MV-4-11 (cell line): Measurements from ENCODE around the gene PCP4.

Experiments used
- DNase-seq: peaks from one replicate; lab custom pipeline; 2025; lab: John Stamatoyannopoulos, UW

PCP4 gene

DNA sequence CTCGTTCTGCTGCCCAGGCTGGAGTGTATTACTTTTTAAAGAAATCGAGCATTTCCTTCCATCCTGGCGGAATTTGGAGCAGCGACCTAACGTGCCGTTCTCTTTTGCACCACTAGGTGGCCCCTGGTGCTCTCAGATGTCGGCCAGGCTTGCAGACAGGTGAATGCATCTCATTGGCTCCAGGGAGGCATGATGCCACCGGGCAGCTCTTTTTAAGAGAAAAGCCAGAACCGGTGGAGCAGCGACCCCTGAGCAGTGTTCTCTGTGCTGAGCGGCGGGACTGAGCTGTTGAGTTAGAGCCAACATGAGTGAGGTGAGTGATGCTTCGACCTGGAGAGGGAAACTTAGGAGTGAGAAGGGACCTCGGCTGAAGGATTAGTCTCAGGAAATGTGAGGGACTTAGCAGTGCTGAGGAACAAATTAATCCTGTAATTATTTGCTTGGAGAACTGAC is at the start of gene PCP4:
PCP4 (plus strand) TSS at position 241 of the 453 bp plus-strand sequence; CDS start at position 305, 64 bp downstream.
- peak; percentile 5 for DNase-seq

DNA sequence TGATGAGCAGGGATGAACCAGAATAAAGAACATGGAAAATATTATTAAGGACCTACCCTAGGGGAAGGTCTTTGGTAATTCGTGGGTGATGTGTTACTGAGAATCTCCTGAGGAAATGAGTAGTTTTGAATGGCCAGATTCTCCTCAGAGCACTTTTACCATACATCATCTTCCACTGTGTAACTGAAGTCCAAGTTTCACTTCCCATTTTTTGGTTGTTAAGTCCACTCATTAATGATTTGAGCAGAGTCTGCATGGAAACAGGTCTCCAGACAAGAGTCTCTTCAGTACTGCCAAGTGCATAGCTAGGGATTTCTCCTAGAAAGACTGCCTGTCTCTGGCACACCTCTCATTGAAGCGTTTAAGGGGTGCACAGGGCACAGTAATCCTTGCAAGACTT is 48.7 kb upstream of the PCP4 start:
- peak; percentile 56 for DNase-seq

DNA sequence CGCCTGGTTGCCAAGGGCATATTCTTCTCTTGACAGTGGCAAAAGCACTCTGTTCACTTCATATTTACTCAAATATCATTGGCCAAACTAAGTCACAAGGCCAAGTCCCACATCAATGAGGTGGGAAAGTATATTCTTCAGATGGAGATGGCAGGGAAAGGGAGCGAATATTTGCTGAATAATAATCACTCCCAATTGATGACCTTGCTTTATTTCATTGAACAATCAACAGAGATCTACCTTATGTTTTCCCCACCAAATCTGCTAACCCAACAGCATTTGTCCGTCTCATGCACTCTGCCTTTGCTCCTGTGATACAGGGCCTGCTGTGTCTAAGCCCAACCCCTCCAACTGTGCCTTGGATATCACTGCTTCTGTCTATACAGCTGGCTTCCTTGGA is 45.2 kb upstream of the PCP4 start:
- no peak for DNase-seq

DNA sequence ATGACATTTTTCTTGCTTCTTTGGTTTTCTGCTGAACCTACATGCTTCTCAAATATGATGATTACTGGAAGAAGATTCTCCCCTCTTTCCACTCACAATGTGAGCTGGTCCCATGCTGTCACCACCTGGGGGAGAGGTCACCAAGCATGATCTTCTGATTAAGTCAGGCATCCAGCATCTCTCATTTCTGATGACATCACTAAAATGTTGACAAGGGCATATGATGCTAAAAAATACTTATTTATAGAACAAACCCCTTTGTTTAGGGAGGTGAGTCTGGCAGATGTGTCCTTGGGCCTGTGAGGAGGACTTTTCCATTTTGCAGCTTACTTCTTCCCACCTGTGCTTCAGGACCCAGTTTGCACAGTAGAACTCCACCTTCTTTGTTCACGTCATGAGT is 42.0 kb upstream of the PCP4 start:
- DNase-seq = no peak

DNA sequence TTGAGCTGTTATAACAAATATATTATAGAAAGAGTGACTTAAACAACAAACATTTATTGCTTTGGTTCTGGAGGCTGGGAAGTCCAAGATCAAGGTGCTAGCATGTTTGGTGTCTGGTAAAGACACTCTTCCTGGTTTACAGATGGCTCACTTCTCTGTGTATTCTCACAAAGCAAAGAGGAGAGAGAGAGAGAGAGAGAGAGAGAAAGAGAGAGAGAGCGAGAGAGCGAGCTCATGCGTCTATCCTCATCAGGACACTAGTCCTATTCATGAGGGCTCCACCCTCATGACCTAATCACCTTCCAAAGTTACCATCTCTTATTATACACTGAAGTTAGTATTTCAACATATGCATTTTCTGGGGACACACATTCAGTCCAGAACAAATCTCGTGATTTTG is 32.7 kb upstream of the PCP4 start:
- no peak for DNase-seq

DNA sequence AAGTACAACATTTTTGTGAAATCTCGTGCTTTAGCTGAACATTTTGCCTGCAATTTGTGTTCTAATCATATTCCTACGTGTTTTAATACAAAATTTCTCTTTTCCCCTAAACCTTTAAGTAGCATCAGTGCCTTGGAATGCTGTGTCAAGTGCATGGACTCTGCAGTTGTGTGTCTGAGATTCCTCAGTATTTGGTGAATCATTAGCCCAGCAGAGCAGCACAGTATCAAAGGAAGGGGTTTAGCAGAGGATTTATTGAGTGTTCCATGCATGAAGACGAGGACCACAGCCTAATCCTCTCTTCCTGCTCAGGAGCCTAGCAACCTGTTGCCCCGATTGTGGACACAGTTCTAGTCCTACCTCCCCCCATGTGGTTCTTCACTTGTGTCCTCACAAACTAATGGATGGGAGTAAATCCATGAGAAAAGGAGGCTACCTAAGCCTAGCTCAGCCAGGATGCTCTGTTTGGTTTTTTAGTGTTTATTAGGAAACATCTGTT is 29.3 kb upstream of the PCP4 start:
- DNase-seq = no peak

DNA sequence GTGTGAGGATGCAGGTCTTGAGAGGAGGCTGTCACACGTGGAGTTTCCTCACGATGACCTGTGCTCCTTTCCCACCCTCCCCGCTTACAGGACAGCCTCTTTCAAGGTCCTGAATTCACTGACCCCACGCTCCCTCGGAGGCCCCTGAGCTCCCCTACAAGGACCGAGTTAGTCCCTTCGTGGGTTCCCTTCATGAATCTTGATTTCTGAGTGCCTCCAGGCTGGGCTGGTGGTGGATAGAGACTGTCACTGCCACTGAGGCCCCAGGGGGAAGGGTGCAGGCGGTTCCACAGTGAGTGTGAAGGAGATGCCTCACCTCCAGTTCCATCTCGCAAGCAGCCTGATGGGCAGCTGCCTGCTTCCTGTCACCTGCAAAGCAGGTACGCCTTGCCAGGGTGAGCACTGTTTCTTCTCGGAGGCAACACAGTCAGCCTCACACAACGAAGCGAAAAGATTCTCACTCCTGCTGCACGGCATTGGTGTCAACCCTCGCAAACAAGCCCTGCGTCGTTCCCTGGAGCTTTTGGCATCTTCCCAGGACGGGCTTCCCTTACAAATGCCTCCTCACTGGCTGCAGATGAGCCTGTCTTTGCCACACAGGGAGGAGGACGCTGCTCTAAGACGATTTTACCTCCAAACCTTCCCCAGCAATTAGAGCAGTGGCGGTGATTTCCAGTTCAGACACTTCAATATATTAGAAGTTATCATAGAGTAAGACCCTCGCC is 26.7 kb upstream of the PCP4 start:
- no peak for DNase-seq

DNA sequence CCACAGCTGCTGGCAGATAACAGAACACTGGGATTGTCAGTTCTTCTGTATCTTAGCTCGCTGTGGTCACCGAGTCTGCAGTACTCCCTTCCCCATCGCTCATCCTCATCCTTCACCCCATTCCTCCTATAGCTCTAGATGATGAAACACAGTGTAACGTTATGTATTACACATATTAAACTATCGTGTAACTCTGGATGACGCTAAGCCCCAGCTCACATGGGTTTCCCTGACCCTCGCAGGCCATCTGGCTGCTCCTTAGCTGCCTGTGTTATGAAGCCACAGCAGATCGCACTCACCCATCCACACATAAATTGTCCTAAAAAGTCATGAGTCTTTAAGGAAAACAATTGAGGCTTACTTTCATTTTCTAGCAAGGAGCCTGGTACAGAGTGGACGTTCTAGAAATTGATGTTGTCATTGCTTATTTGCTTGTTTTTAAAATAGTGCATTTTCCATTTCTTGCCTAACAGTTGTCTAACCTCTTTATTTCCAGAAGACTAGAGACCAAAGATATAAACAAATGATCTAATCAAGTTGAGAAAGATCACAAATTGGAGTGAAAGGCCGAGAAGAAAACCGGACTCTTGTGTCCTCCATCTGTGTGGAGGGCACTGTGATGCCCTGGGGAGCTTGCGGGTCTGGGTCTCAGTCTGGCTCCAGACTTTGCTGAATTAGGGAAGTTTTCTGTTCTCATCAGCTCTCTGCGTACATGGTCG is 24.3 kb upstream of the PCP4 start:
- DNase-seq = no peak

DNA sequence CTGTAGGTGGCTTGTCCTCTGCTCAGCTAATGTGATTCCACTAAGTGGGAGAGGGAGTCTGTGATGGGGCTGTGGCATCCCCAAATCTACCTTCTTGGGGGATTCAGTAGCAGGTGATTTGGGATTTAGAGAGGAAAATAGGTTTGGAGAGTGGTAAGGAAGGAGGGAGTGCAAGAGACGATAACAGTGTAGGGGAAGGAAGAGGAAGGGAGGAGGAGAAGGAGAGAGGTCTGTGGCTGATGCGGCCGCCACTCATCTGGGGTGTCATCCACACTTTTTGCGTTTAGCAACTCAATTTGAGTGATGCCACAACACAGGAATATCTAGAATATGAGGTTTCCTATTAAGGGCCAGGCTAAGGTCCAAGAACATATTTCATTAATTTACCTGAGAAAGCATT is 23.8 kb upstream of the PCP4 start:
- no peak for DNase-seq

DNA sequence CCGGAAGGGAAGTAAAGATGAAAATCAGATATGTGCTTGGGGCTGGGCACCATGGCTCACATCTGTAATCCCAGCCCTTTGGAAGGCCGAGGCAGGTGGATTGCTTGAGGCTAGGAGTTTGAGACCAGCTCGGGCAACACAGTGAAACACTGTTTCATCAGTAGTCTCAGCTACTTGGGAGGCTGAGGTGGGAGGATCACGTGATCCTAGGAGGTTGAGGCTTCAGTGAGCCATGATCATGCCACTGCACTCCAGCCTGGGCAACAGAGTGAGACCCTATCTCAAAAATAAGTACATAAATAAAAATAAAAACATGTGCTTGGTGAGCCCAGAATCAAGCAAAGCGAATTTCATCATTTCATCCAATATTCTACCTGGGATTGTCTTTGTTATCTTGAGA is 23.3 kb upstream of the PCP4 start:
- no peak for DNase-seq

DNA sequence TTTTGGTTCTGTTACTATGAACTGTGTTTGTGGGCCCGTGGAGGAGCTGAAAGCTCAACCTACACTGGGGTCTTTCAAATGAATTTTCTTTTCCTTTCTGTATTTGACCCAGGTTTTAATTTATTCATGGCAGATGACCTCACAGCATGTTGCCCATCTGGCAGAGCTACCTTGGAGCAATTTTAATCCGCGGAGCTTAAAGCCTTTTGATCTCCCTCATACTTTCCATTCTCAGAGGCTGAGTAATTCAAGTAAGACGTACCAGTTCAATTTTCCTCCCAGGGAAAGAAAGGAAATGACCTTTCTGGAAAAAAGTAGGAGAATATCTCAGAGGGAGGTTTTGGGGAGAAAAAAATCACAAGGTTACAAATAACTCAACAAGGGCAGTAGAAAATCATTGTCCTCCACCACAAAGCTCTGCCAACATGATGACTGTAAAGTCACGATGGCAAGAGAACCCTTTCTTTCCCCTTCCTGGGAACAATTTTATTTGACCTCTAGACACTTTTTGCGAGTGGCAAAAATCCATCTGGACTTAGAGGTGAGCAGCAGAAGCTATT is 21.6 kb upstream of the PCP4 start:
- no peak for DNase-seq

DNA sequence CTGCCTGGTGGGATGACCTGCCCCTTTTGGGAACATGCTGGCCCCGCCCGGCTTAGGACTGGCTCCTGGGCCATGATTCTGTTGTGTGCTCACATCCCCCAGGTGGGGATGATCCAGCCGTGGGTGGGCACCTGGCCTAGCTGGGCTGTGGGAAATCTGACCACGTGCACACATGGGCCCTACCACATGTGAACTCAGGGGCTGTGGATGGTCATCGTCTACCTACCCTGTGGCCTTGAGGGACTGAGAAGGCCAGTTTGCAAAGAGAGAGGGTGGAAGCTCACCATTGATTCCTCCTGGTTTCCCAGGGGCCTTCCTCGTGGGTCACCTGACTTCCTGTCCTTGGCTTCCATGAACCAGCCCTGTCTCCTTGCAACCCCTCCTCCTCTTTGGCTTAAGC is 19.4 kb upstream of the PCP4 start:
- no peak for DNase-seq

DNA sequence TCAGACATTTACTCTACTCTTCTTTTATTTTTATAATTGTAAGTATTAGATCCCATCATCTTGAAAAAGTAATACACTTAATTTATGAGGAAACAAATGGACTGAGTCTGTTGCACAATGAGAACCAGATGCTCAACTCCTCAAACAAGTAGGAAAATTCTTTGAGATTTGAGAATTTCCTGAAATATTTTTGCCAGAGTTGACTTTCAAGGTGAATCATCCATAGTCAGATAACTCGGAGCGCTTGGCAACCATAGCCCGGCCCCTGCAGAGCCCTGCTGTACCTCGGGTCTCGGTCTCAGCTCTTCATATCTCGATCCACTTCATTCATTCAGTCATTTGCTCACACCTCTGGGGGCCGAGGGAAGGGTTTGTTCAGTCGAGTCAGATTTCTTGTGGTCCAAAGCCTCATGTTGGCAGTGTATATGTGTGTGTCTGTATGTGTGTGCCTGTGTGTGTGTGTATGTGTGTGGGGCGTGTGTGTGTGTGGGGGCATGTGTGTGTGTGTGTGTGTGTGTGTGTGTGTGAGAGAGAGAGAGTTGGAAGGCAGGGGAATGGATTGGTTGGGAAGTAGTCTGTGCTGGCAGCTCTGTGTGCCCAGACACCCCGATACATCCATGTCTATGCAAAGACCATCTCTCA is 18.1 kb upstream of the PCP4 start:
- no peak for DNase-seq

DNA sequence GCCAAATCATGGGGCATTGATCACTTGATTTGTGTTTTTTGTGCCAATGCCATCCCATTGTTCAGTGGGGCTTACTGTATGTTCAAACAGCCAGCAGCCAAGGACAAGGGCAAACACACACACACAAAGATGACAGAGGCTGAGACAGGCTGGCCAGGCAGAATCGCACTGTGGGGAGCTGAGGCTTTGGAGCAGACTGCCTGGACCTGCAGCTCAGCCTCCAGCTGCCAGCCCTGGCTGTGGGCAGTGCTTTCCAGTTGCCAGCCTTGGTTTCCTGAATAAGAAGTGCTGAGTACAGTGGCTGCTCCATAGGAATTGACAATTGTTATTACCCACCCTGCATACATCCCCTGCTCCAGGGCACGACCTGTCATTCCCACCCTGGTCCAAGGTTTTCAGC is 16.9 kb upstream of the PCP4 start:
- no peak for DNase-seq

DNA sequence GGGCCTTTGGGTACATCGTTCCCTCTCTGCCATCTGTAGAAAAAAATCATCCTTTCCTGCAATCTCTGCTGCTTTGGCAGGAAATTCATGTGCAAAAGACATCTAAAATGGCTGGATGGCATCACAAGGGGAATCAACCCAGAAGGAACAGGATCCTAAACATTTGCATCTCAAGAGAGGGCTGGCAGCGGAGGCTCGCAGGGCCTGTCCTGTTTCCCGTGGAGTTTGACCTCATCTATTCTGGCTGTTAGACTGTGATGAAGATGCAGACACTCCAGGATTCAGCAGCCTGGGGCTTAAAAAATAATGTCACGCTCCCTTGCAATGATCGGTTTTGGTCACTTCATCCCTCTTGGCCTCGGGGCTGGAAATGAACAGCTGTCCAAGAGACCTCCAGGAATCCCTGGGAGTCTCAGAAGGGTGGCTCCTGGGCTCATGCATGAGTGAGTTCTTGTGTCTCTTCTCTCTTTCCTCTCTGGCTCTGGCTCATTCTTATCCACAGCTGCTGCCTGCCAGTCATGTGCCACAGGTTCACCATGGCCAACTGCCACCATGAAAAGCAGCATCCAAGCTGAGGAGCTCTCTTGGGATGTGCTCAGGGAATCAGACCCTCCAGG is 16.1 kb upstream of the PCP4 start:
- no peak for DNase-seq

DNA sequence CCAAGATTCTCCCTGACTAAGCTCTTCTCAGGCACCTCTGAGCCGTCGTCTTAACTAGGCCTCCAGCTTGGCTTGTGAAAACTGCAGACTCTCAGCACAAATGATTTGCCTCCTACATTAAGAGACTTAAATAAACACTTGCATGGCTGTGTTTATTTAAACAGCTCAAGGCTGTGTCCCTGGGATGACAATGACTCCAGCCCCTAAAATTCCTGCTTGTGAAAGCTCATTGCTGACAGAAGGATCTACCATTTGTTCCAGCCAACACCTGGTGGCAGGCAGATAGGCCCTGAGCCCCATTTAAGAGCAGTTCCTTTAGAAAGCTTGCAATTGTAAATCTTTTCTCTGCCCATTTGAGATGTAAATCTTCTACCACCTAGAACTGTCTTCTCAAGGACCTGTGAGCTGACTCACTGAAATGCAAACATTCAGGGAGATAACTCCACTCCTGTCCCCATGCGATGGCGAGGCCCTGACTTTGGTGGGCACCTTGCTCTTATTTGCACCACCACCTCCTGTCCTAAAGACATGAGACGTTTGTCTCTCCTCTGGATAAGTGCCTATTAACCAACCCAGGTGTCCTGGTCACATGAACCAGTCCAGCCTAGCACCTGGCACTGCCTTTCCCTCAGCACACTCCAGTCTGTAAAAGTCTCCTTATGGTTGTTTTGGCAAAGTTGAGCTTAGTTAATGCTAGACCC is 15.1 kb upstream of the PCP4 start:
- DNase-seq = no peak

DNA sequence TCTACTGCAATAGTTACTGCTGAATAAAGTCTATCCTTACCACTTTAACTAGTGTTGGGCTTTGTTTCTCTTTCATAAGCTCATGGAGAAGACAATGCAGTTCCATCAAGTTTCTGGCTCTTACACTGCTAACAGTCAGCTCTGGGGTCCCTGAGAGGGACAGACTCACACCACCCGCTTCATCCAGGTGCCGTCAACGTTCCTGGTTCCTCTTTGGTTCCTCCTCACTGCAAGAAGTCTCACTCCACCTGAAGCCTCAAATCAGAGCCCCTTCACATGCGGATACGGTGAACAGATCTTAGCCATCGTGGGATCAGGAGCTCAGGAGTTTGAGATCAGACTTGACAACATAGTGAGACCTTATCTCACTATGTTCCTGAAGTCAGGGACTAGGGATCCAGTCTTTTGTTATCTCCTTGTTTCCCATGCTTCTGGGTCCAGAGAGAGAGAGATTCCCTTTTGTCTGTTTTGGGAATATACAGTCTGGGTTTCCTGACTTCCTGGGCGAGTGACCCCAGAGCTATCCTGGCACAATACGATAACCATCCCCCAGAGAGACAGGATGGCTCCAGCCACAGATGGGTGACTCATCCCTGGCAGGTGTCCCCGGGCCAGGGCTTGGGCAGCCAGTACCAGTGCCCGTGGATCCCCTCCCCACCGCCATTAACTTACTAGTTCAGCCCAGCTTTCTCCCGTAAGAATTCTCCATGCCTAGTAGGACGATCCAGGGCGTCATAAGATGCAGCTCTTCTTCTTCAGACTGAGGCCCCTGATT is 14.3 kb upstream of the PCP4 start:
- DNase-seq = no peak

DNA sequence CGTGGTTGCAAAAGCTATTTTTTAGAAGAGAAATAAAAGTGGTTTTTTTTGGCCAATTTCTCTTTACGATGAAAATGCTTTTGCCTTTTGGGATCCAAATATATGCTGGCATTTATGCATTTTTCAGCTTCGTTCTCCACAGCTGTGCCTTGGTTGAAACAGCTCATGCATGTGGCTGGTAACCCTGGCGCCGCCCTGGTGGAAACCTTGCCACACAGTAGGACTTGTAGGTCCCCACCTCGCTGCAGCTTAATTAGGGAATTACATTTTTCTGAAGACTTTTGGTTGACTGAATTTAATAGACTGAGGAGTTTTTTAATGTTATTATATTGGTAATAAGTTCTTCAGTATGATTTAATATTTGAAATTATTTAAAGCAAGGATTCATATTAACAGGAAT is 12.7 kb upstream of the PCP4 start:
- no peak for DNase-seq

DNA sequence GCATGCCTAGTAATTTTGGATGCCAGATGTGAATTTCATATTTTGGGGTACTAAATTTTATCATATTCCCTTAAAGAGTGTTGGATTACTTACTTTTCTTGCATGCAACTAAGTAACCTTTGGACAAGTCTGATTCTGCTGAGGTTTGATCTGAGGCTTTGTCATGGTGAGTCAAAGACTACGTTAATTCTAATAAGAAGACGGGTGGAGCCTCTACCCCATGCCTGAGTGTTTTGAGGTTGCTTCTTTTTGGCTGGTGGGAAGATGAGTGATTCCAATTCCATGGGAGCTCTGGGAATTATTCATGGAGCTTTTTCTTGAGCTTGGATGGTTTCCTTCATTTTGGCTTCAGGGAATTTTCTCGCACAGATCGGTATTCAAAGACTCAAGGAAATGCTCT is 11.6 kb upstream of the PCP4 start:
- DNase-seq = no peak

DNA sequence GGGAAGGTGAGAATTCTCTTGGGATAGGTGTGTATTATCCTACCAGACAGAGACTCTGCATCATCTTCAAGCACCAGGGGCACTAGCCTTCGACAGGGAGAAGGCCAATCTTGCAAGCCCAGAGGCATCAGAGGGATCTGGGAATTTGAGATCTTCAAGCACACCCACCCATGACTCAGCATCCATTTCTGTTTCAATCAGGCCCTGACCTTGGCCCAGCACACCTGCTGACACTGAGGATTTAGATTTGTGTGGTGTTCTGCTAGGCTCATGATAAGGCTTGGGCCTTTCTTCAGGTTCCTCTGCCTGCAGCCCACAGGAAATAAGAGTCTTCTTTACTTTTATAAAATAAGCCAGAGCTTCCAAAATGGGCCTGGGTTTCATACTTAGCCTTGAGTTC is 6.6 kb upstream of the PCP4 start:
- DNase-seq = no peak

DNA sequence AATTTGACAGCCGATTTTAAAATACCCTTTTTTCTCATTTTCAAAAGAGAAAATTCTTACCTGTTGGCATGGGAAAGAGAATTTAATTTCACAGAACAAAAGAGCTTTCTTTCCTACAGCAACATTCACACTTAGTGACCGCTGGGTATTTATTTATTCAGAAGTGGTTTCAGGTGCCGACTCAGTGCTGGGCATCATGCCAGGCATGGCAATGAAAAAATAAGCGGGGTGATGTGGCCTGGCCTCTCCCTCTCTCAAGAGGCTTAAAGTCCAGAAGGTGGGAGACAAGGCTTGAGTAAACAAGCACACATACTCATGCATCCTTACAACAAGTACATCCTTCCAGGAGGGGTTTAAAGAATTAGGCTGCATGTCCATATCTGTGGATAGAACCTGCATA is 4.1 kb upstream of the PCP4 start:
- DNase-seq = no peak
